HG03520 (cell line): ENCODE data around the gene CSNK1A1L.
"Not testable (repeated sequence)": the region's sequence is repeated elsewhere in the genome, so short reads cannot be mapped to it uniquely, and the experiment has no call there.

Experiments
- ATAC-seq: cut with Tn5 transposase; IDR thresholded peaks from one replicate; pipeline ENCODE4 v1.9.1; 2021; ENCODE audit warnings: mild to moderate bottlenecking, moderate library complexity; ENCODE audit not compliant: unreplicated experiment

The CSNK1A1L gene

GRCh38 chr13:37059848-37060192, 45.6 kb downstream of the CSNK1A1L start:
- peak; percentile 20 for ATAC-seq

GRCh38 chr13:37058910-37059847, 46.3 kb downstream of the CSNK1A1L start, which contains the start of gene SUPT20H:
SUPT20H (minus strand) TSS chr13:37059688; CDS start chr13:37051490, 8,198 bp downstream.
- peak; percentile 98 for ATAC-seq

- not testable (repeated sequence) for ATAC-seq
Measured at GRCh38 chr13:37056228-37056627, 49.2 kb downstream of the CSNK1A1L start.
